ENCODE measurements around the gene THPO. TPM values are rescaled to one million over a fixed set of nuclear protein-coding genes. Genes with fewer than 3 reads are reported as not detected.

THPO gene
- total and polyA plus RNA-seq, 9 of the 15 experiments (the other 6 are each of a cell fraction or from before 2014, with no cell fraction given), result 0.11 to 1.1 (median 0.35) TPM; not detected in 1

GRCh38 chr3:184337981-184338380 is 40.0 kb downstream of the THPO start (continued):
- no peak for TF ChIP-seq CBX8 (IDR thresholded peaks at IDR 0.05; ENCODE audit: borderline replicate concordance, extremely low read depth, low read depth, low read length, poor library complexity, severe bottlenecking)
- TF ChIP-seq ASH1L (IDR thresholded peaks at IDR 0.05; ENCODE audit: borderline replicate concordance, low read depth, partially characterized antibody), result no peak
- TF ChIP-seq NRF1 (conservative IDR thresholded peaks at IDR 0.05 in 1 of 2, IDR thresholded peaks at IDR 0.05 in 1 of 2), result no peak
- TF ChIP-seq CEBPB (tag; IDR thresholded peaks at IDR 0.05), result no peak
- TF ChIP-seq ZBTB9 (CRISPR knock-in tag; IDR thresholded peaks at IDR 0.05), result no peak
- TF ChIP-seq ZNF384 (IDR thresholded peaks at IDR 0.05; ENCODE audit: low read depth, low read length), result no peak
- no peak for TF ChIP-seq ZNF263 (CRISPR knock-in tag; IDR thresholded peaks at IDR 0.05; ENCODE audit: borderline replicate concordance)
- TF ChIP-seq CREB3 (tag; conservative IDR thresholded peaks at IDR 0.05; ENCODE audit: low read depth), result no peak
- no peak for TF ChIP-seq PRMT5 (CRISPR knock-in tag; IDR thresholded peaks at IDR 0.05)

All from K562 (cell line).